OCI-LY3 (cell line): ENCODE data around the gene EPHA2.

Experiments used
- EZH2phosphoT487 ChIP-seq: fragments of 200-600 bp; shearing (Covaris generic); IDR thresholded peaks from 2 replicates; pipeline ENCODE4 v1.6.1; 2018; ENCODE audit warnings: antibody characterized with exemption, mixed run types, low read depth
- TF ChIP-seq, protein P1 (sequence below): fragments of 200-600, 300-600 bp; sonication (generic); IDR thresholded peaks from 2 replicates; pipeline ENCODE4 v1.5.1; 2014; ENCODE audit warnings: antibody characterized with exemption, low read length, low read depth

DNA sequence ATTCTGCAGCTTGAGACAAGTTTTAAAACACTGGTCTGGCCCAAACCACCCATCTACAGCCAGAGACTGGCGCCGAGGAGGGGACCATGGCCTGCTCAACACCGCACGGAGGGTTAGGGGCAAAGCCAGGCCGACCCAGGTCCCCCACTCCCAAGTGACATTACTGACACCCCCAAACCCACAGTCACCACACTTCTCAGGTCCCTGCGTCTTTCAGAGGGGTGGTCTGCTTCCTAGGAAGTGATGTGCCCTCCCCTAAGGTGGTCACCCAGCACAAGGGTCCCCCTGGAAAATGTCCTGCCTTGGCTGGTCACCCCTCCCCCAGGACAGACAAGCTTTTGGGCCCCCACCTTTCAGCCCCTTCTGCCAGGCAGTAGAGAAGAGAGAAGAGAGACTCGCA, 20.8 kb upstream of the EPHA2 start:
- TF ChIP-seq, protein P1, sequence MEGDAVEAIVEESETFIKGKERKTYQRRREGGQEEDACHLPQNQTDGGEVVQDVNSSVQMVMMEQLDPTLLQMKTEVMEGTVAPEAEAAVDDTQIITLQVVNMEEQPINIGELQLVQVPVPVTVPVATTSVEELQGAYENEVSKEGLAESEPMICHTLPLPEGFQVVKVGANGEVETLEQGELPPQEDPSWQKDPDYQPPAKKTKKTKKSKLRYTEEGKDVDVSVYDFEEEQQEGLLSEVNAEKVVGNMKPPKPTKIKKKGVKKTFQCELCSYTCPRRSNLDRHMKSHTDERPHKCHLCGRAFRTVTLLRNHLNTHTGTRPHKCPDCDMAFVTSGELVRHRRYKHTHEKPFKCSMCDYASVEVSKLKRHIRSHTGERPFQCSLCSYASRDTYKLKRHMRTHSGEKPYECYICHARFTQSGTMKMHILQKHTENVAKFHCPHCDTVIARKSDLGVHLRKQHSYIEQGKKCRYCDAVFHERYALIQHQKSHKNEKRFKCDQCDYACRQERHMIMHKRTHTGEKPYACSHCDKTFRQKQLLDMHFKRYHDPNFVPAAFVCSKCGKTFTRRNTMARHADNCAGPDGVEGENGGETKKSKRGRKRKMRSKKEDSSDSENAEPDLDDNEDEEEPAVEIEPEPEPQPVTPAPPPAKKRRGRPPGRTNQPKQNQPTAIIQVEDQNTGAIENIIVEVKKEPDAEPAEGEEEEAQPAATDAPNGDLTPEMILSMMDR: no peak
- no peak for TF ChIP-seq EZH2phosphoT487
